Coronary artery (tissue), 2 donors: ENCODE data around the gene DNAAF8.

Source experiments
- DNase-seq: peaks from one replicate; pipeline ENCODE4 v3.0.0-alpha.2; 2017; ENCODE audit warnings: low spot score
- H3K27ac ChIP-seq, 2 donors: fragments of 200-600 bp; sonication (generic); one replicate each; pipeline ENCODE4 v1.5.1; 2016 to 2019
- H3K4me3 ChIP-seq: fragments of 200-600 bp; sonication (generic); 2 replicates; pipeline ENCODE4 v1.5.1; 2016; ENCODE audit warnings: mild to moderate bottlenecking, moderate library complexity
- TF ChIP-seq, protein P1 (sequence below): fragments of 200-600 bp; sonication (generic); IDR thresholded peaks from one replicate; pipeline ENCODE4 v1.5.1; 2019; ENCODE audit warnings: antibody characterized with exemption

DNAAF8 gene

DNA sequence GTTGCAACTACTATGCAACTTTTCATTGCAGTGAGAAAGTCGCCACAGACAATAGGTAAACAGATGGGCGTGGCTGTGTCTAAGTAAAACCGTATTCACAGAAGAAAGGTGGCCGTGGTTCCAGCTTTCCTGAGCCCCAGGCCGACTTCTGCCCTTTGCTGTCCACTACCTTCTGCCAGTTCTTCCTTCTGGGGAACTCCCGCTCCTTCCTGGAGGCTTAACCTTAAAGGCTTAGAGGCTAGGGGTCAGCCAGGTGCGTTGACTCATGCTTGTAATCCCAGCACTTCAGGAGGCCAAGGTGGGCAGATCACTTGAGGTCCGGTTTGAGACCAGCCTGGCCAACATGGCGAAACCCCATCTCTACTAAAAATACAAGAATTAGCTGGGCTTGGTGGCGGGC, 55.9 kb downstream of the DNAAF8 start:
- DNase-seq = no peak
- TF ChIP-seq, protein P1, sequence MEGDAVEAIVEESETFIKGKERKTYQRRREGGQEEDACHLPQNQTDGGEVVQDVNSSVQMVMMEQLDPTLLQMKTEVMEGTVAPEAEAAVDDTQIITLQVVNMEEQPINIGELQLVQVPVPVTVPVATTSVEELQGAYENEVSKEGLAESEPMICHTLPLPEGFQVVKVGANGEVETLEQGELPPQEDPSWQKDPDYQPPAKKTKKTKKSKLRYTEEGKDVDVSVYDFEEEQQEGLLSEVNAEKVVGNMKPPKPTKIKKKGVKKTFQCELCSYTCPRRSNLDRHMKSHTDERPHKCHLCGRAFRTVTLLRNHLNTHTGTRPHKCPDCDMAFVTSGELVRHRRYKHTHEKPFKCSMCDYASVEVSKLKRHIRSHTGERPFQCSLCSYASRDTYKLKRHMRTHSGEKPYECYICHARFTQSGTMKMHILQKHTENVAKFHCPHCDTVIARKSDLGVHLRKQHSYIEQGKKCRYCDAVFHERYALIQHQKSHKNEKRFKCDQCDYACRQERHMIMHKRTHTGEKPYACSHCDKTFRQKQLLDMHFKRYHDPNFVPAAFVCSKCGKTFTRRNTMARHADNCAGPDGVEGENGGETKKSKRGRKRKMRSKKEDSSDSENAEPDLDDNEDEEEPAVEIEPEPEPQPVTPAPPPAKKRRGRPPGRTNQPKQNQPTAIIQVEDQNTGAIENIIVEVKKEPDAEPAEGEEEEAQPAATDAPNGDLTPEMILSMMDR = no peak
- Histone ChIP-seq H3K27ac (no peak overlapping the region), H3K4me3 (no peak overlapping the region)

DNA sequence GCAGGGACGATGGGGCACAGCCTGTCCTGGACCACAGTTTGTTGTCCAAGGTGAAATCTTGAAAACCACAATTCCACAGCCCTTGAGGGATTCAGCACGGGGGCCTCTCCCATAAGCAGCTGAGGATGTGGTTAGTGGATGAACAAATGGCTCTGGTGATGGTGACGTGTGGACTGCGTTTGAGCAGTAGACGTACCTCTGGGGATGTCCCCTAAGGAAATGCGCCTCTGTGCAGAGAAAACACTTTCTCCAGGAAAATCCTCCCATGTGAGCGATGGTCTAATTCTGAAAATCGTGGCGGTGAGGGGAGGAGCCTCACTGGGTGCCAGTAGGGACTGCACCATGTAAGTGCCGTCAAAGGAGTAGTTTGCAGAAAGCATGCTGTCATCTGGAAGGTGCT, 56.5 kb downstream of the DNAAF8 start:
- TF ChIP-seq, protein P1 = no peak
- no peak for DNase-seq

GRCh38 chr16:4792951-4793513, 58.7 kb downstream of the DNAAF8 start:
- no peak overlapping the region for H3K4me3 ChIP-seq
- TF ChIP-seq, protein P1 = no peak
- no peak for DNase-seq
- H3K27ac ChIP-seq = no peak overlapping the region

More for the DNA sequence above, 56.5 kb downstream of the DNAAF8 start:
- Histone ChIP-seq H3K27ac (no peak overlapping the region), H3K4me3 (no peak overlapping the region)

DNA sequence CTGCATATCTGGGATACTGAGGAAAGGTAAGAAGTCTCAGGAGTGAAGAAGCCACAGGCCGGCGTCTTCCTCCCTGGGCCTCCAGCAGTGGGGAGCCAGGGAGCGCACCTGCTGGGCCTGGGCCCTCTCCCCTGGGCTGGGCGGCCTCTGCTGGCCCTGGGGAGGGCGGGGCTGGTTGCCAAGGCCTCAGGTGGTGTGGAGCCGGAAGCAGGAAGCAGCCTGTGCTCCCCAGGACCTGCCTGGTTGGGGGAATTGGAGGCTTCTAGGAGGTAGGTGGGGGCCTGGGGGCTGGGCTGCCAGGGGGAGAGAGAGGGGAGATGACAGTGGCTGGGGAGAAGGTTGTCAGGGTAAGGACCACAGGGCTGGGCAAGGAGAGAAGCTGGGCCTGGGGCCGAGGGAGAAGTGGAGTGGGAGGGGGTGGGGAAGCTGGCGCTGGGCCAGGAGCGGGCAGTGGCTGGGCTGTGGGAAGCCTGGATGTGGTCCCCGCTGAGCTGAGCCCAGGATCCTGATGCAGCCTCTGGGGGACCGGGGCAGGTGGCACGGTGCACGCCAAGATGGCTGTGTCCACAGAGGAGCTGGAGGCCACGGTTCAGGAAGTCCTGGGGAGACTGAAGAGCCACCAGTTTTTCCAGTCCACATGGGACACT, 61.0 kb downstream of the DNAAF8 start, which contains the start of gene SMIM22:
Gene SMIM22 (plus strand): TSS at position 189 of the 647 bp plus-strand sequence. CDS start 366 bp downstream, at position 555.
- TF ChIP-seq, protein P1 = no peak
- Histone ChIP-seq H3K27ac (no peak within 1 kb of the TSS), H3K4me3 (no peak within 1 kb of the TSS)
- DNase-seq = no peak

- no peak overlapping the region for H3K4me3 ChIP-seq
- DNase-seq = no peak
- TF ChIP-seq, protein P1 = no peak
- no peak overlapping the region for H3K27ac ChIP-seq
Measured at GRCh38 chr16:4795828-4796572, 61.7 kb downstream of the DNAAF8 start.

DNA sequence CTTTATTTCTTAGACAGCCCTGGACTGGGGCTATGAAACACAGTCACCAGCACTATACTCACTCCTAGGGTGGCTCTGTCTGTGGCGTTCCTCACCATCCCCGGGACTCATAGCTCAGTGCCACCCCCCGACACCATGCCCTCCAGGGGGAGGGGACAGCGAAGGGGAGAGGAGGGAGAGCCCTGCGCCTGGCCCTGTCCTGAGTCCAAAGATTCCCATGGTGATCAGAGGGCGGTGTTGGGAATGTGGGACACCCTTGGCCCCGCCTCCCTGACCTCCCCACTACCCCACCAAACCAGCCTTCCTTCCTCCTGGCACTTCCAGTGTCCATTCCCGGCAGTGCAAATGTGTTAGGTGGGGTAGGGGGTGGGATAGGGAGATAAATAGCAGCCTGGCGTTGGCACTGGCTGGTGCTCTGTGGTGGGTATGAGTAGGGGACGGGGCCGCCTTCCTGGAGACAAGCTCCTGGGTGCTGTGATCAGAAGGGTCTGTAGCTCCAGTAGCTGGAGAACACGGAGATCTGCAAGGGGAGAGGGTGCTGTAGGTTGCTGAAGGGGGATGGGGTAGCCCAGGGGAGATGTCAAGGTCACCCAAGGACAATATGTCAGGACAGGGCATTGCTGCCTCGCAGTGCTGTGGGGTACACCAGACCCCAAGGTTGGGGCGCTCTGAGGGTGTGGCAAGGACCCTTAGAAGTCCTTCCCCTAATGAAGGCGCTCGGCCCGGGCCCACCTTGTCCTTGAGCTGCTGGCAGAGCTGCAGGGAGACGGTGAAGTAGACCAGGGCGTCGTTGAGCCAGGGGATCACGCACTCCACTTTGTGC, 62.9 kb downstream of the DNAAF8 start:
- H3K27ac ChIP-seq = no peak overlapping the region
- no peak for DNase-seq
- TF ChIP-seq, protein P1 = no peak
- H3K4me3 ChIP-seq = no peak overlapping the region
